NCI-H226 (cell line): Measurements from ENCODE around the gene ZNF638.

Source experiments
- DNase-seq: peaks from one replicate; pipeline ENCODE4 v3.0.0-alpha.2; 2015

The ZNF638 gene

DNA sequence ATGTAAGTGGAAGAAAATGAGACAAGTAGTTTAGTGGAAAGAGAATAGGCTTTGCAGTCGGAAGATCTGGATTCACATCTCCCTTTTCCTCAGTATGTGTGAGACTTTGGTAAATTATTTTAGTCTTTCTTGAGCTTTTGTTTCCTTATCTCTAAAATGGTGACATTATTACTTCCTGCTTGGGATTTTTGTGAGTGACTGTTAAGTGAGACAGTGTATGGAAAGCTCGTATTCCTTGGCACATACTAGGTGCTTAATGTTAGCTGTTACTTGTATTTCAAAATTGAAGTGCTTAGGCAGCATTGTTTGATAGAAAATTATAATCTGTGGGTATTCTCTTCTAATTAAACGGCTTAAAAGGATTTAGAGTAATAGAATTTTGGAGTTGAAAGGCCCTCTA, 2.0 kb downstream of the ZNF638 start:
- DNase-seq: no peak

DNA sequence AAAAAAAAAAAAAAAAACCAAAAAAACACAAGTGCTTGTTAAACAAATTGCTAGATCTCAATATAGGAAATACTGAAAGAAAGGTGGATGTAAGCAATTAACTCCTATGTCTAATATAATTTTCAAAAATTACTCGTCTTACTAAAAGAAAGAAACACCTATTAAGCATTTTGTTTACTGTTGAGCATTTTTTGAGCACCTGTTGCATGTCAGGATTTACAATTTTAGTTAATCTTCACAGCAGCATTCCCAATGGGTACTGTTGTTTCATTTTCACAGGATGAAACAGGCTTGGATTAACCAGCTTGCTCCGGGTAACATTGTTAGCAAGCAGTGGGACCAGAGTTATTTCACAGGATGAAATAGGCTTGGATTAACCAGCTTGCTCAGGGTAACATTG, 4.8 kb downstream of the ZNF638 start:
- no peak for DNase-seq

DNA sequence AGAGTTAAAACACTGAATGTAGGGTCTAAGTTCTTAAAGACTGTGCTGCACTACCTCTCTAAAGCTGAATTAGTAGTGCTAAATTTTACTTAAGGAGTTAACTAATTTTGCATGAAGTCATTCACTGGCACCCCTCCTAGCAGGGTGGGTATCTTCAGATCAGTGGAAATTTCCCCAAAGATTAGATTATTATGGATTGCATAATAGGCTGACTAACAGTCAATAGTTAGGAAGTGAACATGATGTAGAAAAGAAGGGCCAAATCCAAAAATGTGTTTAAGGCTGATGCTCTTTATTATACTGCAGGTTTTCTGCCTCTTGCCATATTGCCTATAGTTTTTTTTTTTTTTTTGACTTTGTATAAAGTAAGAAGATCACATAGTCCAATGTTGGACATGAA, 5.2 kb downstream of the ZNF638 start:
- DNase-seq: peak; percentile 3

DNA sequence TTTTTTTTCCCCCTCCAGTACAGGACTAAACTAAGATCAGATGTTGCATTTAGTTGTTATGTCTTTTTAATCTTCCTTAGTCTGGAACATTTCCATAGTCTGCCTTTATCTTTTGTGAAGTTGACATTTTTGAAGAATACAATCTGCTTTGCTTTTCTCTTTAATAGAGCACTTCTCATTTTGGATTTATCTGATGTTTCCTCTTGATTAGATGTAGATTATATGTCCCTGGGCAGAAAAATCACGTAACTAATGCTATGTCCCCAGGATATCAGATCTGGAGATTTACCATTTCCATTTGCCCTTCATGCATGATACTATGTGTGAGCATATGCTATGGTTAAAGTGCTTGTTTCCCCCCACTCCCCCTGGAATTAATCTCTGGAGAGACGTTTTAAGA, 6.2 kb downstream of the ZNF638 start:
- DNase-seq: no peak

DNA sequence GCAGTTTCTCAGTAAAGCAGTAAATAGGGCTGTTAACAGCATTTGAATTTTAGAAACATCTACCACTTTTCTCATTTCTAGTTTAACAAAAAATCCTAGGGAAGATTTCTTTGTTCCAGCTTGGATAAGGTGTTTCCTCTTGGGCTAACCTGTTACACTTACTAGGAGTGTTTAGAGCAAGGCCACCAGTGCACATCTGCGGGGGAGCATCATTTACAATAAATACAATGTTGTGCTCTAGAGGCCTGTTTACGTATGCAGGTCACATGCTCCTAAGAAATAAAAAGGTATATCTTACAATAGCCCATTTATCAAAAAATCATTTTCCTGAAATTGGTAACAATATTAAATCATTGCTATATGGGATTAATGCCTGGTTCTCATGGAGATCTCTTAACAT, 8.1 kb downstream of the ZNF638 start:
- DNase-seq: no peak

DNA sequence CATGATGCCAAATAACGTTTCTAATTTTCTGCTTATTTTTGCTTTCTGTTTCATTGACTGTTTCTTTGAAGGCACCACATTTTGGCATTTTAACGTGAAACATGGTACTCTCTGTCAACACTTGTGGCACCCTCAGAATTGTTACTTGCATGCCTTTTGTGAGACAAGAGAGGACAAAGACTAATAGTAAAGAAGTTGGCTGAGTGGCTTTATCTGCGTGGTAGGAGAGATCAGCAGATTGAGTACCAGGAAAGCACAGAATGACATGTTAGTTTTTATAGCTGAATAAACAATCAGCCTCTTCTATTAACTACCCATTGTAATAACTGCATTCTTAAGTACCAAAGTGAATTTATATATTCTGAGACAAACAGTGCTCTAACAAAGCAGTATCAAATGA, 8.6 kb downstream of the ZNF638 start:
- no peak for DNase-seq

DNA sequence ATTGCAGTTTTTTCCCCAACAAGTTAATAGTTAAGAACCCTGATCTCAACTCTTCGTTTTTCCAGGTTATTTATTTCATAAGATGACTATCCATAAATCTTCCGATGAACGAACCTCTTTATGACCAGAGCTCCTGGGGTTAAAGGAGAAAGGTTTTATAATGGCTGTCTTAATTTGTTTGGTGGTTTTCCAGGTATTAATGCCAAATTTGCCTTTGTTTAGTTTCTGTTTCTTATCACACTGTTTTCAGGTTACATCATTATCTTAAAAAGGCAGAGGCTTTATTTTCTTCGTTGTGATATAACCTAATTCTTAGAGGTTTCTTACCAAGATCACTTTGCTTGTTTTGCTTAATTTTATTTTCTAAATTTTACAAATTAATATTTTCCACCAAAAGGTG, 10.1 kb downstream of the ZNF638 start:
- no peak for DNase-seq

DNA sequence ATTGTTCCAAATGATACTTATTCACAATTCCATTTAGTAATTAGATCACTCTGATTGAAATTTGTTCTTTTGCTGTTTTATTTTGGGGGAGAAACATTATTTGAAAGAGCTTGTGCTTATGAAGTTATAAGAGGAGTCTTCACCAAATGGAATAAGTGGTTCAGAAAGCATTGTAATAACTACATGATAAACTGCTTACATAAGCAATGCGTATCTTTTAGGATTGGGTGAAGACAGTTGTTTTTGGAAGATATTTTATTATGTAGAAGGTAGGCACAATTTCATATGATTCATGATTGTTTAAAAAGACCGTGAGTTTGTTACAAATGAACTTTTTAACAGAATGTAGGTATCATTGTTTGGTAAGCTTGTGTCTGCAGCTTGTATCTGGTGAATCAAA, 14.5 kb downstream of the ZNF638 start:
- DNase-seq: no peak

DNA sequence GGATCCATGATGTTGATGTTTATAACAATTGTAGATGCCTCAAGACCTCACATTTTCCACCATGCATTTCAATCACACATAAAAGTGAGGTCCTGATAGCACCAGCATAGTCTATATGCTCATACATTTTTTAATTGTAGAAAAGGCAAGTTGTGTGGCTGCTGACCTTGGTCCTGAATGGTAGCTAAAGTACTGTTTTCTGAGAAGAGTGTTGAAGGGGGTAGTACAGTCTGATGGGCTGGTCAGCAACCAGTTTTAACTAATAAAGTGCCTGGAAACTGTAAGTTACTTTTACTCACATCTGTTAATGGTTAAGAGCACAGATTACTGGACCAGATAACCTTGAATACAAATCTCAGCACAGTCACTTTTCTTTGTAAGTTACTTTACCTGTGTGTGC, 15.9 kb downstream of the ZNF638 start:
- DNase-seq: no peak

DNA sequence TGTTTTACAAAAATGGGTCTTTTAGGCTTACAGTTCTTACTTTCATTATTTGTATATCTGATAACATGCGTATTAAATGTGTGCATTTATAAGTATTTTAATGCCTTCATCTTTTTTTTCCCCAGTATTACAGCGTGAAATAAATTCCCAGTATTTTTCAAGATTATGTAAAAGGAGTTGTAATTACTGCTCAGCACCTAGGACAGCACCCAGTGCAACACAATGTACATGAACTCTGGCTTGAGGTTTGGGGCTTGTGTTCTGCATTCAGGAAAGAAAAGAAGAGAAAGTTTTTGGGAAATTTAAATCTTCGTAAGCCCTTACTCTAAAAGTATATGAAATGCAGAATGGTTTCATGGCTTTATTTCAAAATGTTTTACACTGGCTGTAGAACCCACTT, 16.7 kb downstream of the ZNF638 start:
- DNase-seq: no peak

DNA sequence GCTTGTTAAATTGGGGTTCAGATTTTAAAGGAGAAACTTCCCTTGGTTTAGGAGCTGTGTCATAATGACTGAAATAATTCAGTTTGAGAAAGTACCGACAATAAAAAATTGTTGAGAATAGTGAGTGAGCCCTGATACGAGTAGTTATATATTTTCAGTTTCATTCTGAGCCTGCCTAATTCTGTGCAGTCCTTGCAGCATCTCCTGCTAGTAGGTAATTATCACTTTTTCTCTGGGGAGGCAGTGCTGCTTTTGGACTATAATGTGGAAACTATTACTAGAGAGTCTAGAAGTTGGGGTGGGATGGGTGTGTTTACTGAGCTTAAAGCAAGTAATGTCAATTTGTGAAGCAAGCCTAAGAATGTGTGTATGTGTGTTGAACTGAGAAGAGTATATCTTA, 21.7 kb downstream of the ZNF638 start:
- DNase-seq: no peak

DNA sequence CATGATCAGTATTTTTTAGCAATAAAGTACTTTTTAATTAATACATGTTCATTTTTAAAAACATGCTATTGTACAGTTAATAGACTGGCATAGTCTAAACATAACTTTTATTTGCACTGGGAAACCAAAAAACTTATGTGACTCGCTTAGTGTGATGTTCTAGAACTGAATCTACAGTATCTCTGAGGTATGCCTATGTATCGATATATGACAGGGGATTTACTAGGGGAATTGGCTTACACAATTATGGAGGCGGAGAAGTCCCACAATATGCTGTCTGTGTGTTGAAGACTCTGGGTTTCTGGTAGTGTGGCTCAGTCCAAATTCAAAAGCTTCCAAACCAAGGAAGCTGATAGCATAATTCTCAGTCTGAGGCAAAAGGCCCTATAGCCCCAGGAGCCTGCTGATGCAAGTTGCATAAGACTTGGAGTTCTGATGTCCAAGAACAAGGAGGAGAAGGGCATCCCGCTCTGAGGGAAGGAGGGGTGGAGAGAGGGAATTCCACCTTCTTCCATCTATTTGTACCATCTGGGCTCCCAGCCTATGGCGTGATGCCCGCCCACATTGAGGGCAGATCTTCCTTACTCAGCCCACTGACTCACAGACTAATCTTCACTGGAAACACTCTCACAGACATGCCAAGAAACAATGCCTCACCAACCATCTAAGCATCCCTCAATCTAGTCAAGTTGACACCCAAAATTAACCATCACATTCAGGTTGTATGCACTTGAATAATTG, 27.5 kb downstream of the ZNF638 start:
- peak; percentile 97 for DNase-seq

DNA sequence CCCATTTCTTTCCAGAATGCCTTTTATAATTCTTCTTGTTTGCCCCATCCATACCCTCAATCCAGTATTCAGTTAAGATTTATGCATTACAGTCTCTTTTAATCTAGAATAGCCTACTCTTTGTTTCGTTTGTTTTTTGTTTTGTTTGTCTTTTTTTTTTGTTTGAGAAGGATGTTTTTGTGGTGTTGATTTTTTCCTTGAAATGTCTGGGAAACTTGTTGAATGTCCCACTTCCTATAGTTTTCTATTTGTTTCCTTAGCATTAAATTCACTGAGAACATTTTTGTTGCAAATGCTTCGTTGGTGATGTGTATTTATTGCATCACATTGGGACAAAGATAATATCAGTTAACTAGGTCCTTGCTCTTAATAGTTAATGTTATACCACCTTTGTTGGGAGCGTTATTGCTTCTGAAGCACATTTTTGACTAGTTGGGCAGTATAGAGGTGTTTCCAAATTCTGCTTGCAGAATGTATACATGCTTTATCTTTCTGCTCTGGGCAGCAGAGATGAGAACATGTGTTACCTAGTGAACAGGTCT, 28.9 kb downstream of the ZNF638 start:
- DNase-seq: no peak

DNA sequence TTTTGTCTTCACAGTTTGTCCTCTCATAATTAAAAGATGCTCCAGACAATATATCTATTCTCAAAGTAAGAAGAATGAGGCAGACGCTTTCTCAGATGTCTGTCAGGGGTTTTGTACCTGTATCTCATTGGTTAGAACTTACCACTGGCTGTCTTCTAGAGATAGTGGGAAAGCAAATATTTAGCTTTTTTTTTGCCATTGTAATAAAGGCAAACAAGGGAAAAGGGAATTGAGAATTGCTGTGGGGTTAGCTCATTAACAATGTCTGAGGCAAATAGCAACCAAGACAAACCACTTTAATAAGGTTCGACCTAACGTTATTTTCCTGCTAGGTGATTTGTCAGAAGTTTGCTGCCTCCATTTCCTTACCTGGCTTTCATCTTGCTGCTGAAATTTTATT, 30.0 kb downstream of the ZNF638 start:
- DNase-seq: no peak

DNA sequence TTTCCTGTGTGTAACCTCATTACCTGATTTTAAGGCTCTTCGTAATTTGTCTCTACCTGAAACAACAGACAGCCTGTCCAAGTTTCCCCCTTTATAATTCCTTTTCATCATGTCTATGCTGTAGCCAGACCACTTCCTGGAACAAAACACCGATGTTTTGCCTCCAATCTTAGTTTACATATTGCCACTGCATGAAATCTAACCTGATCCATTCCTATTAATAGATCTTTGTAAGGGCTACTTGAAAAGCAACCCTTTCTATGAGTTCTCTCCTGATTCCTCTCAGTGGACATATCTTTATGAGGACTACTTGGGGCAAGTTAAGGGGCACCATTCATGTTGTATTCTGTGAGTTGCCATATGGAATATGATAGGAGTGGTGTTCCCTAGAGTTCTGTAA, 30.9 kb downstream of the ZNF638 start:
- no peak for DNase-seq

DNA sequence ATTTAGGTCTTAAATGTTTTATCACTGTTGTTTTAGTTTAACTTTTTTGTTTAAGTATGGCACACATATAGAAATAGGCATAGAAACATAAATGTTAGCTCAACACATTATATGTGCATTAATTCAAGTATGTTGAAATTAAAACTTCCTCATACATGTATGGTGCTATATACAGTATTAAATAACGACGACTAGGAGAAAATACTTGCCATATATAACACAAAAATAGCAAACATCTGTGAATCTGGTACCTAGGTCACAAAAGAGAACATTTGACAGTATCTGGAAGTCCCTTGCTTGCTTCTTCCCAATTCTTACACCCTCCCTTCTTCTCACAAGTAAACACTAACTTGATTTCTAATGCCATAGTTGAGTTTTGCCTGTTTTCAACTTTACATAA, 38.4 kb downstream of the ZNF638 start:
- no peak for DNase-seq

DNA sequence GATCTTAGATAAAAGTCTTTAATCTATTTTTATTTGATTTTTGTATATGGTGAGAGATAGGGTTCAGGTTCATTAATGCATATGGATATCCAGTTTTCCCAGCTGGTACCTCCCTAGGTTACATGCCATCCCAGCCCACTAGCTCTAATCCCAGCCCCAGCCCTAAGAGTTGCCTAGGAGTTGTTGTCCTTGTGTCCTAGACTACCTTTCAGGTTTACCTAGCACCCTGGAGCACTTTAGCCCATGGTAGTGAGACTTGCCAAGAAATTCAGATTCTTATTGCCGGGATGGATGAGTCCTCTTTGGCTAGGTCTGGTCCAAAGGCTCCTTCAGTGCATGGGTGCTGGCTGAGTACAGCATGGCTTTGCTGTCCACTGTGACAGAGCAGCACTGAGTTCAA, 40.5 kb downstream of the ZNF638 start:
- DNase-seq: no peak

DNA sequence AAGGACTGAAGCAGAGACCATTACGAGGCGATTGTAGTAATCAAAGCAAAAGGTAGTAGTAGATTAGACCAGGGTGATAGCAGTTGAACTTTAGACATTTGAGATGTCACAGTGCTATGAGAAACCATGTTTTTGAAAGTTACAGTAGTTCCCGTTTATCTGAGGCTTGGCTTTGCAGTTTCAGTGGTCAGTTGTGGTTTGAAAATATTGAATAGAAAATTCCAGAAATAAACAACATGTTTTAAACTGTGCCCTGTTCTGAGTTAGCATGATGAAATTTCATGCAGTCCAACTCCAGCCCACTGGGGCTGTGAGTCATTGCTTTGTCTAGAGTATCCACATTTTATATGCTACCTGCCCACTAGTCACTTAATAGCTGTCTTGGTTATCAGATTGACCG, 47.5 kb downstream of the ZNF638 start:
- DNase-seq: peak; percentile 72

DNA sequence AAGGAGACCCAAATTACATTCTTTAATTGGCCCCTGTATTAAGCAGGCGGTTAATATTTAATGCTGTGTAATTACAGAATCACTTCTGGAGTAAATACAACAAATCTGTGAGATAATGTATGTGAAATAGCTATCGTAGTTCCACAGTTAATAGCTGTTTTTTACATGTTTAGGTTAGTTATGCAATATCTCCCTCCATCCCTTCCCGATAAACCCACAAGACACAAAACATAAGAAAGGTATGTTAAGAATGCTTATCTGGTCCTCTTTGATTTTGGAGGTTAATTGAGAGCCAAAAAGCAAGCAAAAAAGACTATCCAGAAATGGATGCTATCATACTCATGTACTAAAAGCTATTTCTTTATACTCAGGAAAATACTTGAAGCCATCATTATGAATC, 49.1 kb downstream of the ZNF638 start:
- DNase-seq: peak; percentile 58

DNA sequence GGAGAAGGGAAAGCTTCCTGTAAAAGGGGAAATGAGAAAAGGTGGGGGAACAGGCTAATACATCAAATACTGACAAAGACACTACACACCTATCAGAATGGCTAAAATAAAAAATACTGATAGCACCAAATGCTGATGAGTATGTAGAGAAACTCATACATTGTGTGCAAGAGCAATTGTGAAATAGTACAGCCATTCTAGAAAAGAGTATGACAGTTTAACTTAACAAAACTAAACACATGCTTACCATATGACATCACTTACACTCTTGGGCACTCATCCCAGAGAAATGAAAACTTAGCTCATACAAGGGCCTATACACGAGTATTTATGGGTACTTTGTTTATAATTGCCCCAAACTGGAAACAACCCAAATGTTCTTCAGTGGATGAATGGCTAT, 53.4 kb downstream of the ZNF638 start:
- DNase-seq: peak; percentile 84

DNA sequence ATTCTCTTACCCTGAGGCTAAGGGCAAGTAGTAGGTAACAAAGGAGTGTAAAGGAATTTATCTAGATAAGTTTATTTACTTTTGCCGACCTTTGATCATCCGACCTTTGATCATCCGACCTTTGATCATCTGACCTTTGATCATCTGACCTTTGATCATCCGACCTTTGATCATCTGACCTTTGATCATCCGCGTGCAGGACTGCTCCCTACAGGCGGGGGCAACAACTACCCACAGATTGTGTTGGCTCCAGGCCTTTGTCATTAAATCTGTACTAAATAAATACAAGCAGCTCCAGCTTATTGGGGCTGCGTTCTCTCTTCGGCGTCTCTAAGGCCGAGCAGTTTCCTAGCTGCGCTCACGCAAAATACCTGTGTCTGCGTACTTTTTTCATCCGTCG, 56.6 kb downstream of the ZNF638 start:
- DNase-seq: no peak

DNA sequence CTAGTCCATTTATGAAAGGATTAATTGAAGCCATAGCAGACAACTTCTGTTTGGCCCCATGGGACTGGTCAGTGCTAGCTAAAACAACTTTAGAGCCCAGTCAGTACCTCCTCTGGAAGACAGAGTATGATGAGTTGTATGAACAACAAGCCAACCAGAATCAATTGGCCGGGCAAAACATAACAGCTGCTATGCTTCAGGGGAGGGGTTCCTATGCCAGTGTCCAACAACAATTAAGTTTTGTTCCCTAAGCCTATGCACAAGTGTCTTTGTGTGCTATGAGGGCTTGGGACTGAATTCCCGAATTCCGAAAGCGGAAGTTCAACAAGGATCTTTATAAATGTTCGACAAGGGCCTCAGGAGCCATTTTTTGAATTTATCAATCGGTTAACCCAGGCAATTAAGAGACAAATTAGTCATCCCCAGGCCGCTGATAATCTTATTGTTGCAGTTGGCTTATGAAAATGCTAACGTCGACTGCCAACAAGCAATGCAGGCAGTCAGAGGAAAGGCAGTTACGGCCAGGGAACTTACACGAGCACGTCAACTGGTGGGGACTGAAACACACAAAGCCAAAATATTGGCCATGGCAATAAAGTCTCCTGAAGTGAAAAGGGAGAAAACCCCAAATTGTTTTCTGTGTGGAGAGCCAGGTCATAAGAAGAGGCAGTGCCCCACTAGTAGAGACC, 57.9 kb downstream of the ZNF638 start:
- no peak for DNase-seq

DNA sequence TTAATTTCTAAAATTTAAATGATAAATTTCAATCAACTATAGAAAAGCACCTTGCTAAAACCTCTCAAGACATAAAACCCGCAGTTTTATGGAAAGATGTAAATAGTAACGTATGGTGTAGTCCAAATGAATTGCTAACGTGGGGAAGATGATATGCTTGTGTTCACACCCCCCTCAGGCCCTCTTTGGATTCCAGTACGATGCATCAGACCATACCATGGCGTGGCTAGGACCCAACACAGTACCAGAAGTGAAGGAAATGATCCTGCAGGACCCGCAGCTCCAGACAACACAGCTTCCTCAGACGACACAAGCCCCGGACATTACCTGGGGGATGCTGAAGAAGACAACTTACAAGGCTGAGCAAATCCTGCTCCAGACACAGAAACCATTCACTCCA, 61.6 kb downstream of the ZNF638 start:
- no peak for DNase-seq

DNA sequence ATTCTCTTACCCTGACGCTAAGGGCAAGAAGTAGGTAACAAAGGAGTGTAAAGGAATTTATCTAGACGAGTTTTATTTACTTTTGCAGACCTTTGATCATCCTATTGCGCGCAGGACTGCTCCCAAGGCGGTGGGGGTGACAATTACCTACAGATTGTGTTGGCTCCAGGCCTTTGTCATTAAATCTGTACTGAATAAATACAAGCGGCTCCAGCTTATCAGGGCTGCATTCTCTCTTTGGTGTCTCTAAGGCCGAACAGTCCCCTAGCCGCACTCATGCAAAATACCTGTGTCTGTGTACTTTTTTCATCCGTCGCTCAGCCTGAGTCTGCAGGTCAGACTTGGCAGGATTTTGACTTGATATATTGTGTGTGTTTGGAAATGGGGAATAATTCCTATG, 63.9 kb downstream of the ZNF638 start:
- DNase-seq: no peak

DNA sequence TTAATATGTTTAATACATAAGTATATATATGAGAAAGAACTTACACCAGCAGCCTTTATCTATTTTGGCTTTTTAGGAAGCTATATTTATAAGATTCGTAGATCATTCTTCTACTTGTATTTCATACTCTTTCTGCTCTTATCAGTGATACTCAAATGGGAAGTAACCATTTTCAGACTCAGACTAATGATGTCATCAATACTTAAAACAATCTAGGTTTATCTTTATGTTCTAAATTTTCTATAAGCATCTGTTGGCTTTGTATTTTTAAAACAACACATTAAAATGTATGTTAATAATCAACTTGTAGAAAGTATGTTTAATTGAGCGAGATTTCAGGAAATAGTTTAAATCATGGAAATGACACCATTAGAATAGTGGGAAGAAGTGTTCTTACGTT, 70.8 kb downstream of the ZNF638 start:
- DNase-seq: no peak
